GM19467 (cell line): ENCODE data around the gene FAM131C.
"Not testable (repeated sequence)": the region's sequence is repeated elsewhere in the genome, so short reads cannot be mapped to it uniquely, and the experiment has no call there.

Source experiments
- ATAC-seq: cut with Tn5 transposase; IDR thresholded peaks from one replicate; pipeline ENCODE4 v1.9.1; 2021; ENCODE audit warnings: mild to moderate bottlenecking, moderate library complexity; ENCODE audit not compliant: unreplicated experiment

The FAM131C gene

DNA sequence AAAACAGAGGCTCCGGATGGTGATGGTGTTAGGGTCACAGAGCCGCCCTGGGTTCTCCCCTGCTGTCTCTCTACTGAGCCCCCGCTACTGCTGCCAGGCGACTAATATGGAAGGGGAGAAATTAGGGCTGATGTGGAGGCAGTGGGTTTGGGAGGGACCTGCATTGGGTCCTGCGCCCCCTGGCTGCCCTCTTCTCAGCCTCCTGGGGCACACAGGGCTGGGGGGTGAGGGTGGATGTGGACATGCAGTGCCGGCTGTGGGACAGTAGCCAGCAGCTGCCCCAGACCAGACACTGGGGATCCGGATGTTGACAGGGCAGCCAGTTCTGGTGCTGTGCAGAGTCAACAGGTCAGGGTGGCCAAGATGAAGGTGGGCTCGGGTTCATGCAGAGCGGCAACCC is 31.4 kb downstream of the FAM131C start:
- ATAC-seq, result no peak

DNA sequence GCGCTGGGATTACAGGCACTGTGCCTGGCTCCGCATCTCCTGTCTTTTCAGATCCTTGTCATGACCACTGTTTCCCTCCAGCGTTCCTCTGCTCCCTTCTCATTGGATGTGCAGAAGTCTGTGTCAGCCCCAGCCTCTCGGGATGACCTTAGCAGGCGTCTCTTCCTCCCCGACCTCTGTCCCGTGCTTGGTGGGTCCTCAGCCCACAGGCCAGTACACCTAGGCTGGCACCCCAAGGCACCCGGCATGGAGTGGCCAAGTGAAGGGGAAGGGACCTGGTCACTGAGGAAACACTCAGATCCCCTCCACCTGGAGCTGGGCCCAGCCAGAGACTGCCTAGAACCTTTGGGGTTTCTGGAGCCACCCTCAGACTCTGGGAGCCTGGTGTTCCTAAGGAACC is 32.3 kb downstream of the FAM131C start:
- ATAC-seq, result no peak

DNA sequence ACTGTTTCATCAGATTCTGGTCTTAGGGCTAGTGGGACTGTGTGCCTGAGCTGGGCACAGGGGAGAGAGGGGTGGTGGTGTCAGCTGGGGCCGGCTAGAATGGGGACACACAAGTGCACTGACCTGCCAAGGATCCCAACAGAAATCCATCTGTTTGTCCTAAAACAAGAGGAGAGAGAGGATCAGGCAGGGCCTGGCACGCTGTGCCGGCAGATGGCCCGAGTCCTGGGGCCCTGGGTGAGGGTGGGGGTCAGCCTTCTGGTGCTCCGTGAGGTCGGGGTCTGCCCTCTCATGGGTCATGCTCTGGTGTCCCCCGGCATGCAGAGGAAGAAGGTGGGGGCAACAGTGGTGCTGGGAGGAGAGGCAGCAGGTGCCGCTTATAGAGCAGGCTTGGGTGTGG is 33.6 kb downstream of the FAM131C start:
- ATAC-seq, result not testable (repeated sequence)

DNA sequence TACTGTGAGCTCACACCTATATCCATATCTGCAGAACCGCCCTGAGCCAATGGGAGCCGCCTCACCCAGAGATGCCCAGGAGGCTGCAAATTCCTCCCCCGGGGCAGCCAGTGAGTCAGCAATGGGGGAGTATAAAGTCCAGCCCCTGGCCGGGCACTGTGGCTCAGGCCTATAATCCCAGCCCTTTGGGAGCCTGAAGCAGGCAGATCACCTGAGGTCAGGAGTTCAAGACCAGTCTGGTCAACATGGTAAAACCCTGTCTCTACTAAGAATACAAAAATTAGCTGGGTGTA is 34.9 kb downstream of the FAM131C start:
- no peak for ATAC-seq

DNA sequence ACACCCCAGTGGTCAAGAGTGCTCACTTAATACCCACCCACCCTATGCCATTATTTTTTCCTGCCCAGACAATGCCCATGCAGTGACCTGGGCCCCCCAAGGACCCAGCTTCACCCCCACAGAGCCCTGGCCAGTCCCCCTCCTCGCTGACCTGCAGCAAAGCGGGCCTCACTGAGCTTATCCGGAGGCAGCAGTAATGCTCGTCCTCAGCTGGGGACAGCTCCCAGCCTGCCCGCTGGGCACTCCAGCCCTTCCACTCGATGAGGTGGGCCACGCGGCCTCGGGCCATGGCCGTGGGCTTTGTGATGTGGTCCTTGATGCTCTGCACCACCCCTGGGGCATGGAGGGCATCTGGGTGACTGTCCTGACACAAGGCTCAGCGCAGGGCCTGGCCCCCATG is 37.0 kb downstream of the FAM131C start:
- not testable (repeated sequence) for ATAC-seq

DNA sequence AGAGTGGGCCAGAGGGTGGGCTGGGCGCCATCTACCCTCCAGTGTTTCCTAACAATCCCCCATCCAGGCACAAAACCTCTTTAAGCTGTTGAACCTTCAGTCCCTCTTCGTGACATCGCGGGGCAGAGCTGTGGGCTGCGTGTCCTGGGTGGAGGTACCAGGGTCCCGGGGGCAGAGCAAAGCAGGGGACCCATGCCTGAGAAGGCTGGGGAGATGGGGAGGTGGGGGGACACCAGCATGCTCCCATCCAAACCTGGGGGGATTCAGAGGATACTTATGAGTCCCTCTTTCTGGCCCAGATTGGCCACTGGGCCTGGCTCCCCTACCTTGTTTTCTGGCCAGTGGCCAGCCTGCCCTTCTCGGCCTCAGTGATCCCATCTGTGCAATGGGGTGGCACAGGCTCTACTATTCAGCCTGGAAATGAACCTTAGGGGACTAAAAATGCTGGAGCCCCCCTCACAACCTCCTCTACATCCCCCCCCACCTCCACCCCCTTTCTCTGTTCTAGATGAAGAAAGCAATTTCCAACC is 40.3 kb downstream of the FAM131C start:
- not testable (repeated sequence) for ATAC-seq

DNA sequence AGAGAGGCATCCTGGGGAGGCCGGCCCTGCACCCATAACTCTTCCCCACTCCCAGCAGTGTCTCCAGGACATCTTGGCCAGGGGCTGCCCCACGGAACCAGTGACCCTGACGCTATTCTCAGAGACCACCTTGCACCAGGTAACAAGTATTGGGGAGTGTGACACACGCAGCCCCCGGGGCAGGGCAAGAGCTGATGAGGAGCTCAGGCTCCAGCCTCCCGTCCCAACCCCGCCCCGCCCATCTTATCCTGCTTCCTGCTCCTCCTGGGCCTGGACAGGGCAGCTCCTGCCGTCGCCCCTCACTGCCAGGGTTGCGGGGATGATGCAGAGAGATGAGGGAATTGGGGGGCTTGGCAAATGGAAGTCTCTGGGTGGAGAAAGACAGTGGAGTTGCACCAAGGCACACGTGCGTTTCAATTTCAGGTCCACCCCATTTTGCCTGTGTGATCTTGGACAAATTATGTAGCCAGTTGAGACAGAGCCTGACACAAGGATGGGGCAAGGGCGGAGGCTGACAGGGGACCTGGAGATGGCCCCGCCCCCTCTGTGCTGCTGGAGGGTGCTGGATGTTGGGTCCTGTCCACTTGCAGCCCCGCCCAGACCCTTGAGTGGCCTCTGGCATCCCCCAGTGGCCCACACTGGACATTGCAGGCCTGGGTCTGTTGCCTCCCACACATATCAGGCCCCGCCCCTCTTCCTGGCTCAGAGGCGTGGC is 40.9 kb downstream of the FAM131C start:
- ATAC-seq, result no peak

DNA sequence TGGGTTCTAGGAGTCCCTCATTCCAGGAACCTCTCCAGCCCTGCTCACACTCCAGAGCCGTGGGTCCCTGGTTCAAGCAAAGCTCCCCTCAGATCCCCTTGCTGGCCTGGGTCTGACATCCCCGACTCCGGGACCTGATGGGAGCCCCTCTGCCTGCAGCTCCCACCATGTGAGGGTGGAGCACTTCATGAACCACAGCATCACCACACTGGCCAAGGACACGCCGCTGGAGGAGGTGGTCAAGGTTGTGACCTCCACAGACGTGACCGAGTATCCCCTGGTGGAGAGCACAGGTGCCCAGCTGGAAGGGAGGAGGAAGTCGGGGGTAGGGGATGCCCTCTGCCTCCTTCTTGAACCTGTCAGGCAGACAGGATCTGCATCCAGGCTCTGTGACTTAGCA is 41.9 kb downstream of the FAM131C start:
- ATAC-seq, result no peak

DNA sequence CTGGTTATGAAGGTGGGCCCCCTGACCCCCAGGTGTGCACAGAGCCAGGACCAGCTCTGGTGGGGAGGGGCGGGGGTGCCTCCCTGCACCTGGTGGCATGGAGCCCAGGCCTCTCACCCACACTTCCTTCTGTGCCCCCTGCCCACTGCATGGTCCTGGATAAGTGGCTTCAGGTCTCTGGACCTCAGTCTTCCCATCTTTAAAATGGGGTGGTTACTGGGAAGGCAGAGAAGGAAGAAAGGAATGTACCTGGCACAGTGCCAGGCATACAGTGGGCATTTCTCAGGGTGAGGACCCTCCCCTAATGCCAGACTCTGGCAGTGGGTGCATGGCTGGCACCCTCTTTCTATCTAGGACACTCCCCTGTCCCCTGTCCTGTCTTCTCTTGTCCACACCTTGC is 44.2 kb downstream of the FAM131C start:
- no peak for ATAC-seq

DNA sequence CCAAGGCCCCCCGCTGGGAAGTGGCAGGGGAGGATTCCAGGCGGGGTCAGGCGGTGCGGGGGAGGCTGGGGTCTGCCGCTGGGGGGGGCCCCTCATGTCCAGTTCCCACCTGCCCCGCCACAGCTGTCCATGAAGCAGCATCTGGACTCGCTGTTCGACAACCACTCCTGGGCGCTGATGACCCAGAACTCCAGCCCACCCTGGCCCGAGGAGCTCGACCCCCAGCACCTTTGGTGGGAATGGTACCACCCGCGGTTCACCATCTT is 44.5 kb downstream of the FAM131C start:
- not testable (repeated sequence) for ATAC-seq

DNA sequence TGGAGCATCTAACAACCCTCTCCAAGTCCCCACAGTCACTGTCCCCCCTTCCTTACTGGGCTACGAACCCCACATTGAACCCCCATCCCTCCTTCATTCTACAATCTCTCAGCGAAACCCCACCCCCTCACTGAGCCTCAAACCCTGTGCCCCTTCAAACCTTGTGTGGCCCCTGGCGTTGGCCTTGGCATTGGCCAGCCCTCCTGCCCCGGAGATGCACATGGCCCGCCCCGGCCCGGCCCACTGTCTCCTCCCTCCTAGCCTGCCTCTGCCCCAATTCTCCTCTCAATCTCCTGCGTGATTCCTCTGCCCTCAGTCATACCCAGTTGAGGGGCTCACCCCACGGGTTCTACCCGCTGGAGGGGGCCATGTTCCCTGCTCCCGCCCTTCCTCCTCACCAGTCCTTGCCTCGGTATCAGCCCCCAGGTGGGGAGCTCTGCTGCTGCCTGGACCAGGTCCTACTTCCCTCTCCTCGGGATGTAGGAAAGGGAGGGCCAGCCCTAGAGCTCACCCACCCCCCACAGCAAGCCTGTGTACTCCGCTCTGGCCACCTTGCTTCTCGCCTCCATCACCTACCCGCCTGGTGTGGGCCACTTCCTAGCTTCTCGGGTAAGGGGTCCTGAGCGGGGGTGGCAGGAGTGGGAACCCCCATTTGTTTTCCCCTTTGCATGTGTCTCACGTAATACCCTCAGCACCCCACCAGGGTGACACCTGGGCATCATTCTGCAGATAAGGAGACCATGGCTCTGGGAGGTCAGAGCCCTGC is 45.0 kb downstream of the FAM131C start:
- no peak for ATAC-seq

DNA sequence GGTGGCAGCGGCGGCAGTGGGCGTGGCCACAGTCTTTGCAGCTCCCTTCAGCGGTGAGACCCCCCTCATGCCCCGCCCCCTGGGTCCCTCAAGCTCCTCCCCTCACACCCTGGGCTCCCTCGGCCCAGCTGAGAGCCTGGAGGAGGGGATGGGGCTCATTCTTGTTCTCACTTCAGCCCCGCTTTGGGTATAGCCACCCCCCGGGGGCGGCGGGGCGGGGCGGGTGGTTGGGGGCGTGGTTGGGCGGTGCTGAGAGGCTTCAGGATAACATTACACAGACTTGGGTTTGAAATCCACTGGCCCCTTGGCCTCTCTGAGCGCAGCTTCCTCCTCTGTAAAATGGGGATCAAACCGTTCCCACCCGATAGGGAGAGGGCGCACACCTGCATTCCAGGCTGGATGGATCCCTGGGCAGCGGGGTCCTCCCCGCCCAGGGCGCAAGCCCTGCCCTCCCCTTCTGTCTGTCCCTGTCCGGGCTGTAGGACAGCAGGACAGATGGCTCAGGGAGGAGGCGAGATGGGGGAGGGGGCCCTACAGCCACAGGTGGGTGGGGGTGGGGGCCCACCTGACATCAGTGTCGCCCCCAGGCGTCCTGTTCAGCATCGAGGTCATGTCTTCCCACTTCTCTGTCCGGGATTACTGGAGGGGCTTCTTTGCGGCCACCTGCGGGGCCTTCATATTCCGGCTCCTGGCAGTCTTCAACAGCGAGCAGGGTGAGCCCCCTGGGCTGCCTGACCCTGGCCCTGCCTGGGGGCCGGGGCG is 46.5 kb downstream of the FAM131C start:
- ATAC-seq, result no peak

DNA sequence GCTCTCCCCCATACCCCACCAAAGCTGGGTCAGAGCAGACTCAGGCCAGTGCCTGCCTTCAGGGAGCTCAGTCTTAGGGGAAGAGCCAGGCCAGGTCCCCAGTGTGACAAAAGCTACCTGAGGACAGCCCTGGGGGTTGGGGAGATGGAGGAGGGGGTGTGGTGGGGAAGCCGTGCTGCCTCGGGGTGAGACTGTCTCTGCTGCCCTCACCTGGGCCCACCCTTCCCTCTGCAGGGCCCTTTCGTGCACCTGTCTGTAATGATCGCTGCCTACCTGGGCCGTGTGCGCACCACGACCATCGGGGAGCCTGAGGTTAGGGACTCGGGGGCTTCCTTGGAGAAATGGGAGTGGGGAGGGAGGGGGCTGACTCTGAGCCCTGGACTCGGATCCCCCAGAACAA is 47.1 kb downstream of the FAM131C start:
- not testable (repeated sequence) for ATAC-seq

DNA sequence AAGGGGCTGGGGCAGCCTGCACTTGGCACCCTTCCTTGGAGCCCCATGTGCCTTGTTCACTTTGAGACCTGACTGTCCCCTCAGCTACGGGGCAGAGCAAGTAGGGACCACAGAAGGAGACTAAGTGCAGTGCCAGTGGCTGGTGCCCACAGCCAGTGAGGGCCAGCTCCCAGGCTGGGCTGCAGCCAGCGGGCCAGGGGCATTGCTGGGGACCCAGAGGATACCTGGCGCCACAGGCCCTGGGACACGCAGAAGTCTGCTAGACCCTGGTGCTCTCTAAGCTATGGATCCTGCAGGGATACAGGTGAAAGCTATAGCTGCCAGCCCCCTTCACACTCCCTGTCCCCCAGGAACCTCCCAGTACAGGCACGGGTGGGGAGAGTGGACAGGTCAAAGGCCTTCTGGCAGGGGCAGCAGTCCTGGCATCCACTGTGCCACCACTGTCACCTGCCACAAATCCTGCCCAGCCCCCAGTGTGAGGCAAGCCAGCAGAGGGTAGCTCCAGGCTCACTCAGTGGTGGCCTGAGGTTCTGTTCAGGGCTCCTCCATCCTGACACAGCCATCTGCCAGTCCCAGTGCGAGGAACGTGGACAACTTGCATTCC is 50.3 kb downstream of the FAM131C start:
- no peak for ATAC-seq

DNA sequence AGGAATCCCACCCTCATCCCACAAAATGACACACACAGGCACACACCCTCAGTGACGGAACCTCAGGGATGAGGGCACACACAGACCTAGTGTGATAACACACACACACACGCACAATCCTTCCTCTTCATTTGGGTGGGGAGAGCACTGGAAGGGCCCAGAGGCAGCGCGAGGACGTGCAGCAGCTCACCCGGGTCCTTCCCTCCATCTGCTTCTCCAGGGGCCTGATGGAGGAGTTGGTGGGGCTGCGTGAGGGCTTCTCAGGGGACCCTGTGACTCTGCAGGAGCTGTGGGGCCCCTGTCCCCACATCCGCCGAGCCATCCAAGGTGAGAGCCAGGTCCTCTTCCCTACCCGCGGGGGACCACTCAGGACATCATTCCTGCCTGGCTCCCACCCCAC is 51.1 kb downstream of the FAM131C start:
- ATAC-seq, result no peak

DNA sequence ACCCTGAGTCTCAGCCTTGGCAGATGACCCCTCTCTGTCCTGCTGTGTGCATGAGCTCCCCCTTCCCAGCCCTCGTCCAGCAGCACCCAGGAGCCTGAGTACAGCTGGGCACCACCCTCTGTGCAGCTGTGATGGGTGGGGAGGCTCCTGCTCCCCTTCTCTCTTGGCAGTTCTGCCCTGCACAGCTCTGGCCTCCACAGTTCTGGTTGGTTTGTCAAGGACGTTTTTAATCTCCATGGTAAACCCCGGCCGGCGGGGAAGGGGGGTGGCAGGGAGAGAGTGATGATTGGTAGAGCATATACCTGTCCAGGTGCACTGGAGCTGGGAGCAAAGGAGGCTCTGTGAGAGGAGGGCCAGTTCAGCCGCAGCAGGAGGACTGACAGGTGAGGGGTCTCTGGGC is 51.8 kb downstream of the FAM131C start, which contains the start of gene CLCNKA:
TSS of gene CLCNKA (plus strand) at position 356 of the 400 bp plus-strand sequence. CDS start 584 bp downstream, outside the sequence.
- ATAC-seq, result no peak

DNA sequence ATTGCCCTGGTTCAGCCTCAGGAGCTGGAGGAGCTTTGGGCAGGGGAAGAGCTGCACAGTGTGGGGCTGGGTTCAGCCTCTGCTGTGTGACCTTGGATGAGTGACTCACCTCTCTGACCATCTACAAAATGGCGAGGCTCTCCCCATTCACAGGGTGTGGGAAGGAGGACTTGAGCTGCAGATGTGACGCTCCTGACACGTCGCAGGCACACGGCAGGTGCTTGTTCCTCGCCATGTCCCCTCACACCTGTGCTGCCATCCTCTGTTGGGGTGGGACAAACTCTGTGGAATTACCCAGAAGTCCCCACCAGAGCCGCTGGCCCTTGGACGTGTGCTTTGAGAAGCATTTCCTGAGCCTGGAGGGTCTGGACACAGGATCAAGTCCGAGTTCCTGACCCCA is 52.6 kb downstream of the FAM131C start:
- not testable (repeated sequence) for ATAC-seq

DNA sequence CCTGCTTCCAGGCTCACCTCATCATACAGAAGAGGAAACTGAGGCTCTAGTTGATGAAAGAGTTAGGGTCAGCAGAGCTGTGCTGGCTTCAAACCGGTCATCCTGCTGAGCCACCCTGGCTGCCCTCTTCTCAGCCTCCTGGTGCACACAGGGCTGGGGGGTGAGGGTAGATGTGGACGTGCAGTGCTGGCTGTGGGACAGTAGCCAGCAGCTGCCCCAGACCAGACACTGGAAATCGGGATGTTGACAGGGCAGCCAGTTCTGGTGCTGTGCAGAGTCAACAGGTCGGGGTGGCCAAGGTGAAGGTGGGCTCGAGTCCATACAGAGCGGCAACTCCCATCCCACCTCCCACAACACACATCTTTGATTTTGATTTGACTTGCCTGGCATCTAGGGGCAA is 53.1 kb downstream of the FAM131C start:
- no peak for ATAC-seq

DNA sequence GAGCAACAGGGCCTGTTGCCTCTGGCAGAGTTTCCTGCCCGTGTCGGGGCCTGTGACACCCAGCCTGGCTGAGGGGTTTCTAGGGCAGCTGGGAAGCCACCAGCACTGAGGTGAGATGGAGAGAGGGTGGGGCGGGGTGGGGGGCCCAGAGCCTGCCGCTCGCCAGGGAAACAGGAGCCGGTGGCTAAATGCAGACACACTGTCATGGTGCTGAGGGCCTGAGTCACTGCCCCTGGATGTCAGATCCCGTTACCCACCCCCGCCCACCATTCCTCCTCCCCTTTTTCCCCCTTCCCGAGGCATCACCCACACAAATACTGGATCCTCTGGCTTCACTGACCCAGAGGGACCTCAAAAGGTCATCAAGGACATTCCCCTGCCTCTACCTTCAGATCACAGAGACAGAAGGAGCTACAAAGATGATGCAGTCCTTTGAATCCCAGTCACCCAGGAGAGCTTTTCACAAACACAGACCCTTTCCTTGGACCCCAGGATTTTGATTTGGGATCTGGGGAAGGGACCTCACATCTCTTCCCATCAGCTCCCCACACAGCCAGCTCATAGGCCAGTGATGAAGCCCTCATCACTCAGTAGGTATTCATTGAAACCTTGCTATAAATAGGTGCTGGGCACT is 53.7 kb downstream of the FAM131C start:
- ATAC-seq, result no peak

DNA sequence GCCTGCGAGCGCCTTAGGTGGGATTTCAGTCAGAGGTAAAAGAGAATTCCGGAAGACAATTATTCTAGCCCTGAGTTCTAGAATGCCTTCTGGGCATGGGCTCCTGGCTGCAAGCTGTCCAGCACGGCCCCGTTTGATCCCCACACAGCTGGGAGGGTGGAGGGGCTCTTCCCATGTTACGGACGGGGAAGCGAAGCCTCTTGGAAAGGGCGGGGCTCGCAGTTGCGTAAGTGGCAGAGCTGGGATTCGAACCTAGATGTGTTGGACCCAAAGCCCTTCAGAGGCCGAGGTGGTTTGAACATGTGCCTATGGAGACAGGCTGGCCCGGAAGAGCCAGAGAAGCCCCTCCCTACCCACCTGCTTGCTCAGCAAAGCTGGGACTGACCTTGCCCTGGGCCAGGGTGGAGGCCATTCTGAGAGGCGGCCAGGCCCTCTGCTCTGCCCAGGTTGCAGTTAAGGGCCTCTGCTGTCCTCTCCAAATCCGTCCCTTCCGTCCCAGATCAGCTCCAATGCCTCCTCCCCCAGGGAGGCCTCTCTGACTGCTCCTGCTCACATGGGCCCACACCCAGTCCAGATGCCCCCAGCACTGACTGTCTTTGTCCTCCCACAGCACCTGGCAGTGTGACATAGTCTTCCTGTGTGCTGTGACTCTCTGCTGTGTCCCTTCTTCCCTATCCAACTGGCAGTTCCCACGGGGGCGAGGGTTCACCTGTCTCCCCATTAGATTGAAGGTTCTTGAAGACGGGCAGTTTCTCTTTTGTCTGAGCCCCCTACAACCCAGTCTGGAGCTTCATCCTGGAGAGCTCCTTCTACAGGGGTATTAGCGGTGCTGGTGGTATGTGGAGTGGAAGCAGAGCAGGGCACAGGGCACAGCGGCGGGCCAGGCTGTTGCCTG is 54.5 kb downstream of the FAM131C start:
- ATAC-seq, result no peak
